GM23338 (cell line): ENCODE data around the gene PIK3CB. TPM values are rescaled to one million over a fixed set of nuclear protein-coding genes. Genes with fewer than 3 reads are reported as not detected.
"Not testable (repeated sequence)": the region's sequence is repeated elsewhere in the genome, so short reads cannot be mapped to it uniquely, and the experiment has no call there.

Experiments
- ATAC-seq: fragments of 200-7000 bp; cut with Tn5 transposase; 3 replicates; pipeline ENCODE4 v1.9.1; 2020
- DNase-seq: peaks from one replicate; pipeline ENCODE4 v3.0.0-alpha.2; 2015; ENCODE audit warnings: low spot score
- H2AFZ ChIP-seq: fragments of 200-600 bp; sonication (generic); 2 replicates; pipeline ENCODE4 v1.8.0; 2016; ENCODE audit warnings: antibody characterized with exemption, mild to moderate bottlenecking, moderate library complexity
- H3F3A ChIP-seq: fragments of 200-600 bp; sonication (generic); replicated peaks from 2 replicates; pipeline ENCODE4 v1.8.0; 2017; ENCODE audit warnings: antibody characterized with exemption, mixed run types, low read depth
- H3K27ac ChIP-seq: fragments of 200-600 bp; sonication (generic); 2 replicates; pipeline ENCODE4 v1.6.1; 2016; ENCODE audit warnings: low read depth
- H3K27me3 ChIP-seq: fragments of 200-600 bp; sonication (generic); 2 replicates; pipeline ENCODE4 v1.8.0; 2016; ENCODE audit warnings: mild to moderate bottlenecking, mixed run types, moderate library complexity; ENCODE audit not compliant: insufficient read depth
- H3K36me3 ChIP-seq: fragments of 200-600 bp; sonication (generic); 2 replicates; pipeline ENCODE4 v1.8.0; 2016; ENCODE audit warnings: mild to moderate bottlenecking; ENCODE audit not compliant: insufficient read depth
- H3K4me1 ChIP-seq: fragments of 200-600 bp; sonication (generic); 2 replicates; pipeline ENCODE4 v1.8.0; 2016; ENCODE audit warnings: mild to moderate bottlenecking, moderate library complexity; ENCODE audit not compliant: insufficient read depth
- H3K4me2 ChIP-seq: fragments of 200-600 bp; sonication (generic); 2 replicates; pipeline ENCODE4 v1.7.1; 2017; ENCODE audit warnings: mixed run types
- H3K4me3 ChIP-seq: fragments of 200-600 bp; sonication (generic); 2 replicates; pipeline ENCODE4 v1.6.1; 2016; ENCODE audit warnings: mixed run types
- H3K79me2 ChIP-seq: fragments of 200-600 bp; sonication (generic); replicated peaks from 2 replicates; pipeline ENCODE4 v1.8.0; 2017; ENCODE audit warnings: mild to moderate bottlenecking; ENCODE audit not compliant: insufficient read depth
- H3K9me2 ChIP-seq: fragments of 200-600 bp; sonication (generic); 2 replicates; pipeline ENCODE4 v1.8.0; 2017; ENCODE audit not compliant: insufficient read depth
- H4K20me1 ChIP-seq: fragments of 200-600 bp; sonication (generic); replicated peaks from 2 replicates; pipeline ENCODE4 v1.8.0; 2017; ENCODE audit warnings: mild to moderate bottlenecking; ENCODE audit not compliant: insufficient read depth
- H3K27ac Mint-ChIP-seq: 2 replicates; pipeline ENCODE4 v1.8.0; 2020; ENCODE audit warnings: inconsistent platforms, mild to moderate bottlenecking, moderate library complexity, mixed read lengths
- H3K27me3 Mint-ChIP-seq: 3 replicates; pipeline ENCODE4 v1.8.0; 2022; ENCODE audit warnings: low read depth, mild to moderate bottlenecking, moderate library complexity, mixed read lengths, inconsistent platforms; ENCODE audit not compliant: insufficient read depth, poor library complexity
- H3K36me3 Mint-ChIP-seq: 3 replicates; pipeline ENCODE4 v1.8.0; 2021; ENCODE audit warnings: low read depth, mild to moderate bottlenecking, inconsistent platforms, moderate library complexity, mixed read lengths
- H3K4me1 Mint-ChIP-seq: 3 replicates; pipeline ENCODE4 v1.8.0; 2020; ENCODE audit warnings: mild to moderate bottlenecking, inconsistent platforms, mixed read lengths
- H3K4me3 Mint-ChIP-seq: 3 replicates; pipeline ENCODE4 v1.8.0; 2021; ENCODE audit warnings: moderate library complexity, mild to moderate bottlenecking, inconsistent platforms, mixed read lengths
- H3K9me3 Mint-ChIP-seq: 3 replicates; pipeline ENCODE4 v1.8.0; 2020; ENCODE audit warnings: moderate library complexity, mild to moderate bottlenecking, inconsistent platforms, mixed read lengths
- EZH2 ChIP-seq: fragments of 200-600 bp; sonication (generic); IDR thresholded peaks from one replicate; pipeline ENCODE4 v1.8.0; 2017; ENCODE audit warnings: antibody characterized with exemption, mild to moderate bottlenecking, low read depth; ENCODE audit not compliant: unreplicated experiment
- EZH2phosphoT487 ChIP-seq: fragments of 200-600 bp; sonication (generic); IDR thresholded peaks from one replicate; pipeline ENCODE4 v1.8.1; 2018; ENCODE audit warnings: antibody characterized with exemption; ENCODE audit not compliant: unreplicated experiment
- NANOG ChIP-seq: IDR thresholded peaks from 2 replicates; pipeline ENCODE4 v1.6.1; 2016; ENCODE audit warnings: antibody characterized with exemption, borderline replicate concordance
- POLR2AphosphoS5 ChIP-seq: IDR thresholded peaks from 2 replicates; pipeline ENCODE4 v1.6.1; 2016; ENCODE audit warnings: antibody characterized with exemption, low read depth
- ZNF331 ChIP-seq: fragments of 250-450 bp; sonication (Bioruptor Pico); IDR thresholded peaks from 2 replicates; pipeline ENCODE4 v1.5.0; 2020; ENCODE audit warnings: low read depth, mild to moderate bottlenecking, moderate library complexity
- polyA plus RNA-seq: library from polyadenylated mRNA; unstranded; fragments of >200 nt; fragmentation: Nextera tagmentation; extraction: Ambion mirVana; gene quantifications from 2 replicates; pipeline ENCODE4 v1.2.1, GENCODE V29; 2016
- total RNA-seq: library from RNA; depleted of rRNA; stranded (reverse); fragments of >200 nt; shearing (Covaris generic); gene quantifications from 2 replicates; pipeline ENCODE4 v1.2.3, GENCODE V29; 2014

PIK3CB gene
- total and polyA plus RNA-seq, 2 experiments from 2014 or later, result 13.3 to 32.4 TPM

DNA sequence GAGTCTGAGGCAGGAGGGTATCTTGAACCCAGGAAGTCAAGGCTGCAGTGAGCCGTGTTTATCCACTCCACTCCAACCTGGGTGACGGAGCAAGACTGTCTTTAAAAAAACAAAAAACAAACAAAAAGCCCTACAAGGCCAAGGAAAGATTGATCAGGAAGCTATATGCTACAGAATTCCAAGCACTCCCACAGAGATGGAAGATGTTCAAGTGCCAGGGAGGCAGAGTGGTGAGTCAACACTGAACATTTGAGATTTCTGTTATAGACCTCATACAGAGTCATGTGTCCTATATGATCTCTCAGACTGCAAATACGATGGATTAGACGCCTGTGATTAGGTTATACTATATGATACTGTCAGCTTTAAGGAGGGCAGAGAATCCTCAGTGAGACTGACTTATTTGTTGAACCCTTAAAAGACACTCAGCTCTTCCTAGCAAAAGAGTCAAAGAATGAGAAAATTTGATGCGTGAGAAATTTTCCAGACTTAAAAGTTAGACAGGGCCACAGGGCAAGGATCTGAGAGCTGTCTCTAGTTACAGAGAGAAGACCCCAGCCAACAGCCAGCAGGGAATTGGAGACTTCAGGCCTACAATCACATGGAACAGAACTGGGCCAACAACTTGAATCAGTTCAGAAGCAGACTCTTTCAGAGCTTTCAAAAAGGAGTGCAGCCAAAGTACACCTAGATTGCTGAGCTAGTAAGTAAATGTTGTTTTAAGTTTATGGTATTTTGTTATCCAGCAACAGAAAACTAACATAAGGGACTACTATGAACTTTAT is 107.6 kb downstream of the PIK3CB start:
- Histone ChIP-seq H3K4me3 (no peak overlapping the region), H4K20me1 (no peaks in the 10 kb centered on the region), H2AFZ (no peak overlapping the region), H3K79me2 (no peaks in the 10 kb centered on the region), H3K27ac (no peak overlapping the region), H3K4me2 (no peak overlapping the region), H3K27me3 (no peaks in the 10 kb centered on the region), H3K4me1 (no peaks in the 10 kb centered on the region), H3F3A (no peaks in the 10 kb centered on the region), H3K36me3 (no peaks in the 10 kb centered on the region), H3K9me2 (no peaks in the 10 kb centered on the region)
- Mint-ChIP-seq H3K4me1 (peaks cover 18% of the 10 kb centered on the region; the same call in 2 of the 3 replicates), H3K27me3 (no peaks in the 10 kb centered on the region), H3K4me3 (no peak overlapping the region), H3K27ac (0 out of 2 replicates have a peak overlapping the region, but pooled peaks have one; percentile 49), H3K36me3 (peaks cover 2% of the 10 kb centered on the region; the same call in 2 of the 3 replicates), H3K9me3 (no peaks in the 10 kb centered on the region)
- no peak for TF ChIP-seq NANOG
- no peak for TF ChIP-seq ZNF331 (CRISPR knock-in tag)
- TF ChIP-seq EZH2, result no peak
- TF ChIP-seq POLR2AphosphoS5, result no peak
- DNase-seq (no peak), ATAC-seq (no peak)

DNA sequence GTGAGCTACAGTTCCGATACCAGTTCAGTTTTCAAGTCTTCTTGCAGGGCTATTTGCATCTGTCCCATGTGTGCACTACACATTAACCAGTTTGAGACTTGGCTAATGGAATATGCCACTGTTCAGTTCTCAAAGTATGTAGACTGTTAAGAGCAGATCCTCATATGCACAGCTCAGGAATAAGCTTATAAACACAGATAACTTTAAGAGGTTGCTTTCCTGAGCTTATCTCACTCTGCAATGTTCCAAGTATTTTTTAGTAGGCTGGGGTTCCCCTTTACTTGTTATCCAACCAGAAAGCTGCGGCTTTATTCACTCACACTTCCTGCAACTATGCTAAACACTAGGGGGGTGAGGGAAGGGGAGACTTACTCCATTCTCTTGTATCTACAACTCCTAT is 108.7 kb downstream of the PIK3CB start:
- H3K9me2 ChIP-seq, H3K4me3 Mint-ChIP-seq, H3F3A ChIP-seq, H3K79me2 ChIP-seq, H3K27me3 ChIP-seq, H3K4me2 ChIP-seq, H3K4me3 ChIP-seq, ATAC-seq, H3K9me3 Mint-ChIP-seq, H3K27ac ChIP-seq, H4K20me1 ChIP-seq, H3K36me3 ChIP-seq, H3K36me3 Mint-ChIP-seq, H3K27me3 Mint-ChIP-seq, H2AFZ ChIP-seq, H3K4me1 ChIP-seq: not testable (repeated sequence)
- Mint-ChIP-seq H3K27ac (peak overlapping the region; percentile 49; the same call in 1 of the 2 replicates), H3K4me1 (peaks cover 18% of the 10 kb centered on the region; the same call in 2 of the 3 replicates)
- peak; percentile 11 for DNase-seq

DNA sequence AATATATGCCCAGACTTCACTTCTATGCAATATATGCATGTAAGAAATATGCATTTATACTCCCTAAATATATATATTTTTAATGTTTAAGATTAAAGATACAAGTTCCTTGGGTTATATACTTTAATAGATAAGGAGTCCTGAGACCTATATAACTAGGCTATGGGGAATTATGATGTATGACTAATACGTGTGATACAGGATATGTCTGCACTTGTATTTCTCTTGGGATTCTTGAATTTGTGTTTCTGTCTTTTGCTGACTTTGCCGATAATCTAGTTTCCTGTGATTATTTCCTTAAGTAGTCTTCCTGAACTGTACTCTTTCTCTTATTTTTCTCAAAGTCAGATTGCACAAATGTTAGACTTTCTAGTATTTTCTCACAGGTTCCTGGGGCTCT is 109.6 kb downstream of the PIK3CB start:
- Histone ChIP-seq H3K4me1 (no peaks in the 10 kb centered on the region), H3K27ac (no peak overlapping the region), H3K9me2 (no peaks in the 10 kb centered on the region), H2AFZ (no peak overlapping the region), H3K36me3 (no peaks in the 10 kb centered on the region), H3K4me2 (no peak overlapping the region), H3F3A (no peaks in the 10 kb centered on the region), H3K4me3 (no peak overlapping the region), H3K79me2 (no peaks in the 10 kb centered on the region), H3K27me3 (no peaks in the 10 kb centered on the region), H4K20me1 (no peaks in the 10 kb centered on the region)
- H3K9me3 Mint-ChIP-seq, result no peaks in the 10 kb centered on the region
- TF ChIP-seq EZH2phosphoT487 (no peak), EZH2 (no peak), POLR2AphosphoS5 (no peak), ZNF331 (CRISPR knock-in tag) (no peak)
- peaks cover 18% of the 10 kb centered on the region; the same call in 2 of the 3 replicates for H3K4me1 Mint-ChIP-seq
- H3K27ac Mint-ChIP-seq, result no peak overlapping the region; the same call in 1 of the 2 replicates
- no peak for ATAC-seq
- no peaks in the 10 kb centered on the region for H3K36me3 Mint-ChIP-seq
- DNase-seq, result no peak
- no peak overlapping the region for H3K4me3 Mint-ChIP-seq
- H3K27me3 Mint-ChIP-seq, result no peaks in the 10 kb centered on the region
